ENCODE data around the gene ARF4.
A peak's percentile ranks its signal among the peaks of the same experiment; 100 is the strongest.

ARF4 gene

GRCh38 chr3:57583544-57583943 lies 13.6 kb downstream of the ARF4 start:
- DNase-seq (ENCODE audit: low read depth): no peak
- TF ChIP-seq CTCF (IDR thresholded peaks at IDR 0.05; ENCODE audit: control insufficient read depth, extremely low read depth, insufficient read depth): no peak
- no peak overlapping the region for H3K4me3 ChIP-seq (ENCODE audit: low read depth, low read length)

- peak; percentile 63 for DNase-seq (ENCODE audit: low read depth)
- no peak overlapping the region for H3K4me3 ChIP-seq (ENCODE audit: low read depth, low read length)
- TF ChIP-seq CTCF (IDR thresholded peaks at IDR 0.05; ENCODE audit: control insufficient read depth, extremely low read depth, insufficient read depth): peak; percentile 52
These were observed 14.5 kb downstream of the ARF4 start for GRCh38 chr3:57582474-57583168.

GRCh38 chr3:57577801-57578200 lies 19.3 kb downstream of the ARF4 start:
- TF ChIP-seq CTCF (IDR thresholded peaks at IDR 0.05; ENCODE audit: control insufficient read depth, extremely low read depth, insufficient read depth): no peak
- no peak overlapping the region for H3K4me3 ChIP-seq (ENCODE audit: low read depth, low read length)
- no peak for DNase-seq (ENCODE audit: low read depth)

- no peak overlapping the region for H3K4me3 ChIP-seq (ENCODE audit: low read depth, low read length)
- TF ChIP-seq CTCF (IDR thresholded peaks at IDR 0.05; ENCODE audit: control insufficient read depth, extremely low read depth, insufficient read depth): no peak
- no peak for DNase-seq (ENCODE audit: low read depth)
These were observed 21.0 kb downstream of the ARF4 start for GRCh38 chr3:57575966-57576626.

GRCh38 chr3:57572096-57572495 lies 25.0 kb downstream of the ARF4 start:
- no peak for TF ChIP-seq CTCF (IDR thresholded peaks at IDR 0.05; ENCODE audit: control insufficient read depth, extremely low read depth, insufficient read depth)

GRCh38 chr3:57570878-57571277 lies 26.3 kb downstream of the ARF4 start:
- TF ChIP-seq CTCF (IDR thresholded peaks at IDR 0.05; ENCODE audit: control insufficient read depth, extremely low read depth, insufficient read depth): no peak
- no peak overlapping the region for H3K4me3 ChIP-seq (ENCODE audit: low read depth, low read length)
- no peak for DNase-seq (ENCODE audit: low read depth)

More at GRCh38 chr3:57572096-57572495, 25.0 kb downstream of the ARF4 start:
- H3K4me3 ChIP-seq (ENCODE audit: low read depth, low read length): no peak overlapping the region
- no peak for DNase-seq (ENCODE audit: low read depth)
